HEK293T (cell line): Measurements from ENCODE around the gene ZBTB46.

Source experiments
- ARNT ChIP-seq: fragments of 450-650 bp; IDR thresholded peaks from 2 replicates; pipeline ENCODE4 v1.6.1; 2017; ENCODE audit warnings: mild to moderate bottlenecking
- BHLHE40 ChIP-seq: fragments of 450-650 bp; IDR thresholded peaks from 2 replicates; pipeline ENCODE4 v1.6.1; 2016; ENCODE audit warnings: mild to moderate bottlenecking, moderate library complexity, borderline replicate concordance
- FOXA1 ChIP-seq: fragments of 450-650 bp; IDR thresholded peaks from 2 replicates; pipeline ENCODE4 v1.6.1; 2016; ENCODE audit warnings: mild to moderate bottlenecking
- FOXM1 ChIP-seq: fragments of 450-650 bp; IDR thresholded peaks from 2 replicates; pipeline ENCODE4 v1.6.1; 2017; ENCODE audit warnings: mild to moderate bottlenecking, borderline replicate concordance
- HDGF ChIP-seq: fragments of 450-650 bp; IDR thresholded peaks from 2 replicates; pipeline ENCODE4 v1.6.1; 2017; ENCODE audit warnings: antibody characterized with exemption, borderline replicate concordance
- L3MBTL2 ChIP-seq: fragments of 450-650 bp; conservative IDR thresholded peaks from 2 replicates; pipeline ENCODE4 v1.6.1; 2016; ENCODE audit warnings: mild to moderate bottlenecking
- NFRKB ChIP-seq: fragments of 450-650 bp; IDR thresholded peaks from 2 replicates; pipeline ENCODE4 v1.6.1; 2016; ENCODE audit warnings: mild to moderate bottlenecking, moderate library complexity
- PKNOX1 ChIP-seq: fragments of 450-650 bp; IDR thresholded peaks from 2 replicates; pipeline ENCODE4 v1.6.1; 2016
- TARDBP ChIP-seq: fragments of 450-650 bp; IDR thresholded peaks from 2 replicates; pipeline ENCODE4 v1.6.1; 2016
- ZNF384 ChIP-seq: fragments of 450-650 bp; IDR thresholded peaks from 2 replicates; pipeline ENCODE4 v1.6.1; 2016

GRCh38 chr20:63746751-63747315 is 84.2 kb downstream of the ZBTB46 start:
- TF ChIP-seq BHLHE40 (no peak), L3MBTL2 (no peak), FOXM1 (no peak), FOXA1 (no peak), NFRKB (no peak), HDGF (no peak), TARDBP (no peak), PKNOX1 (no peak), ARNT (no peak), ZNF384 (no peak)
